Measurements from ENCODE around the gene NUDT5. TPM values are rescaled to one million over a fixed set of nuclear protein-coding genes. Genes with fewer than 3 reads are reported as not detected.

NUDT5 gene
- total and polyA plus RNA-seq, 7 donors: 4.8 to 11.3 (median 5.2) TPM

DNA sequence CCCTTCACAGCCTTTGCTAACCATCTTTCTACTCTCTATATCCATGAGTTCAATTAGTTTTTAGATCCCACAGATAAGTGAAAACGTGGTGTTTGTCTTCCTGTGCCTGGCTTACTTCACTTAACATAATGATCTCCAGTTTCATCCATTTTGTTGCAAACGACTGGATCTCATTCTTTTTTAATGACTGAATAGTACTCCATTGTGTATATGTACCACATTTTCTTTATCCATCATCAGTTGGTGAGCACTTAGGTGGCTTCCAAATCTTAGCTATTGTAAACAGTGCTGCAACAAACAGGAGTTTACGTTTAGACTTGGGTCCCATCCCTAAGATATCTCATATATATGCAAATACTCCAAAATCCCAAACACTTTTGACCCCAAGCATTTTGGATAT is 9.4 kb upstream of the NUDT5 start:
- Histone ChIP-seq H3K9me3 (no peaks in the 10 kb centered on the region), H3K4me1 (no peaks in the 10 kb centered on the region), H3K27me3 (ENCODE audit: insufficient read depth in 3 of 3, low read length in 2 of 3) (no peaks in the 10 kb centered on the region), H3K27ac (no peak overlapping the region), H3K36me3 (ENCODE audit: insufficient read depth in 1 of 2, low read depth in 1 of 2) (peaks cover 3 to 69% of the 10 kb centered on the region in 2 donors), H3K4me3 (no peak overlapping the region)
- no peak for DNase-seq
- TF ChIP-seq, protein P1, sequence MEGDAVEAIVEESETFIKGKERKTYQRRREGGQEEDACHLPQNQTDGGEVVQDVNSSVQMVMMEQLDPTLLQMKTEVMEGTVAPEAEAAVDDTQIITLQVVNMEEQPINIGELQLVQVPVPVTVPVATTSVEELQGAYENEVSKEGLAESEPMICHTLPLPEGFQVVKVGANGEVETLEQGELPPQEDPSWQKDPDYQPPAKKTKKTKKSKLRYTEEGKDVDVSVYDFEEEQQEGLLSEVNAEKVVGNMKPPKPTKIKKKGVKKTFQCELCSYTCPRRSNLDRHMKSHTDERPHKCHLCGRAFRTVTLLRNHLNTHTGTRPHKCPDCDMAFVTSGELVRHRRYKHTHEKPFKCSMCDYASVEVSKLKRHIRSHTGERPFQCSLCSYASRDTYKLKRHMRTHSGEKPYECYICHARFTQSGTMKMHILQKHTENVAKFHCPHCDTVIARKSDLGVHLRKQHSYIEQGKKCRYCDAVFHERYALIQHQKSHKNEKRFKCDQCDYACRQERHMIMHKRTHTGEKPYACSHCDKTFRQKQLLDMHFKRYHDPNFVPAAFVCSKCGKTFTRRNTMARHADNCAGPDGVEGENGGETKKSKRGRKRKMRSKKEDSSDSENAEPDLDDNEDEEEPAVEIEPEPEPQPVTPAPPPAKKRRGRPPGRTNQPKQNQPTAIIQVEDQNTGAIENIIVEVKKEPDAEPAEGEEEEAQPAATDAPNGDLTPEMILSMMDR (IDR thresholded peaks at IDR 0.05): no peak
- intact Hi-C loops (cut with DNase I): no loop called here
- 92 to 94% (median 94%) methylated on average over 3 of the region's 3 CpGs for WGBS, 3 donors
- ATAC-seq: no peak

DNA sequence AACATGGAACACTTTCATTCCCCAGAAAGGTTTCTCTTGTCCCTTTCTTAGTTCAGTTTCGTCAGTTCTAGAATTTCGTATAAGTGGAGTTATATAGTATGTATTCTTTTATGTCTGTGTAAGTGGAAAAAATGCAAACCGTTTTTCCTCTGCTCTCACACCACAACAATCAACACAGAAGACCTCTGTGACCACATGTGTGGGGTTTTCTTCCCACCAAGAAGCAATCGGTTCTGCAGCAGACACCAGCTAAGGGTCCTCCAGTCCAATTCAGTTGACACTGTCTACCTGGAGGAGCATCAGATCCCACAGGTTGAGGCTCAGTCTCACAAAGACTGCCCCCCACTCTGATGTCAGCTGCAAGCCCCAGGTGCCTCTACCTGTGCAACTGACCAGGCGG is 6.5 kb upstream of the NUDT5 start:
- TF ChIP-seq, protein P1 (IDR thresholded peaks at IDR 0.05): no peak
- ATAC-seq: no peak
- DNase-seq: no peak
- no peaks in the 10 kb centered on the region for H3K9me3 ChIP-seq
- no peak overlapping the region for H3K4me3 ChIP-seq
- peaks cover 3 to 66% of the 10 kb centered on the region in 2 donors for H3K36me3 ChIP-seq (ENCODE audit: insufficient read depth in 1 of 2, low read depth in 1 of 2)
- intact Hi-C loops (cut with DNase I): no loop called here
- no peak overlapping the region for H3K27ac ChIP-seq
- WGBS, 3 donors: 86 to 94% (median 90%) methylated on average over 5 of the region's 5 CpGs
- peaks cover 11% of the 10 kb centered on the region for H3K4me1 ChIP-seq
- H3K27me3 ChIP-seq (ENCODE audit: insufficient read depth in 3 of 3, low read length in 2 of 3): no peaks in the 10 kb centered on the region

- ATAC-seq: no peak
- Histone ChIP-seq H3K27me3 (ENCODE audit: insufficient read depth in 3 of 3, low read length in 2 of 3) (no peaks in the 10 kb centered on the region), H3K4me1 (peaks cover 15% of the 10 kb centered on the region), H3K4me3 (no peak overlapping the region), H3K9me3 (no peaks in the 10 kb centered on the region), H3K36me3 (ENCODE audit: insufficient read depth in 1 of 2, low read depth in 1 of 2) (peaks cover 3 to 66% of the 10 kb centered on the region in 2 donors), H3K27ac (no peak overlapping the region)
- TF ChIP-seq, protein P1 (IDR thresholded peaks at IDR 0.05): no peak
- 77 to 84% (median 79%) methylated on average over 3 of the region's 3 CpGs for WGBS, 3 donors
- intact Hi-C loops (cut with DNase I): no loop called here
- no peak for DNase-seq
These were observed 5.9 kb upstream of the NUDT5 start for GRCh38 chr10:12201543-12201942.

DNA sequence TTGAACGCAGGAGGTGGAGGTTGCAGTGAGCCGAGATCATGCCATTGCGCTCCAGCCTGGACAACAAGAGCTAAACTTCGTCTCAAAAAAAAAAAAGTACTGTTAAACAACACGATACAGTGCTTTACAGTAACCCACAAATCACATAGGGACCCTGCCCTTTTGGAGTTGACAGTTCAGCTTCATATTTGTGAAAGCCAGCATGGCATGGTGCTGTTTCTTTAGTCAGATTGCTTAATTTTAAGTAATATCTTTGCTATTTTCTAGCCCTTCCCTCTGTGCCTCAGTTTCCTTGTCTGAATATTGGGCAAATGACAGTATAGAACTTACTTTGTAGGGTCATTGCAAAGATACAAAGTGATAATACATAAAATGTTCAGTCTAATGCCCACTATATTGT is 5.2 kb upstream of the NUDT5 start:
- Histone ChIP-seq H3K27me3 (ENCODE audit: insufficient read depth in 3 of 3, low read length in 2 of 3) (no peaks in the 10 kb centered on the region), H3K27ac (no peak overlapping the region), H3K4me1 (peaks cover 15% of the 10 kb centered on the region), H3K36me3 (ENCODE audit: insufficient read depth in 1 of 2, low read depth in 1 of 2) (peaks cover 3 to 59% of the 10 kb centered on the region in 2 donors), H3K9me3 (no peaks in the 10 kb centered on the region), H3K4me3 (no peak overlapping the region)
- DNase-seq: no peak
- ATAC-seq: no peak
- 95 to 98% (median 96%) methylated on average over 5 of the region's 5 CpGs for WGBS, 3 donors
- intact Hi-C loops (cut with DNase I): no loop called here
- TF ChIP-seq, protein P1 (IDR thresholded peaks at IDR 0.05): no peak

- Histone ChIP-seq H3K4me3 (peak overlapping the region; percentile 98), H3K4me1 (peaks cover 20% of the 10 kb centered on the region), H3K27me3 (ENCODE audit: insufficient read depth in 3 of 3, low read length in 2 of 3) (no peaks in the 10 kb centered on the region), H3K9me3 (no peaks in the 10 kb centered on the region), H3K27ac (no peak overlapping the region), H3K36me3 (ENCODE audit: insufficient read depth in 1 of 2, low read depth in 1 of 2) (peaks cover 3 to 42% of the 10 kb centered on the region in 2 donors)
- TF ChIP-seq, protein P1 (IDR thresholded peaks at IDR 0.05): no peak
- ATAC-seq (no peak), DNase-seq (no peak)
- WGBS, 3 donors: 77 to 94% (median 83%) methylated on average over 2 of the region's 2 CpGs
- intact Hi-C loops (cut with DNase I): loop anchor here in 1 of 2 donors (5.0 kb wide), 1 partner anchor 899 kb away; no protein-coding TSS in a partner anchor
These were observed 2.5 kb upstream of the NUDT5 start for GRCh38 chr10:12198156-12198555.
